ENCODE measurements around the gene DCLK2. TPM values are rescaled to one million over a fixed set of nuclear protein-coding genes. Genes with fewer than 3 reads are reported as not detected.

DCLK2 gene
- total and polyA plus RNA-seq, 2 of the 8 experiments (the other 6 are each of a cell fraction or from before 2014, with no cell fraction given), result 0.32 to 0.37 TPM

DNA sequence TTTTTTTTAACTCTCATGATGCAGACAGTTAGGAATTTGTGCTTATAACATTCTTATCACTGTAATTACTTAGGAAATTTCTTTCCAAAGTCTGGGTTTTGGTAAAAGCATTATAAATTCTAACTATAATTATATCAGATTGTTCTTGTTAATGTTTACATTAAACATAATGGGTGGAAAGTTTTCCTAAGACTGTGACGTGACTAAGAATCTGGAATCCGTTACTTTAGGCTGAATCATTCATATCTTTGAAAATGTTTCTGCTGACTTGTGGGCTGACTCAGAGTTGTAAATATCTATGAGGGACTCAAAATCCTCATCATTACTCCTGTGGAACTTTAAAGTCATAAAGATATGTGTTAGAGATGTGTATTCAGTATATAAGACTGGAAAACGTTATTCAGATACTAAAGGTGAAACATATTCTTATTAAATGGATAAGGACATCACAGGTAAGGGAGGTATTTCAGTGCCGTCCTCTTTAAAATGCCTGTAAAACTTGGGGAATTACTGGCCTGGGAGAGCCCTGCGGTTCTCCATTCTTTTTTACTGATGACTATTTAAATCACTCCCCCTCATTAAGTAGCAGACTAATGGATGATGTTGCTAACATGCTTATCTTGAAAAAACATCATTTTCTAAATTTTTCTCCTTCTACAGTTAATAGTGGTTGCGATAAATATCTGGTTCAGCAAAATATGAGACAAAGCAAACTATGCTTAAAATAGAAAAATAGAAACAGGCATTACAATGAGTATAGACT, 159.0 kb downstream of the DCLK2 start:
- no peak overlapping the region for H3K4ac ChIP-seq (replicated peaks; ENCODE audit: insufficient read length, low read depth, low read length)
- no peak overlapping the region for H2BK12ac ChIP-seq (ENCODE audit: low read depth, low read length)
- H2BK20ac ChIP-seq (ENCODE audit: low read length), result no peak overlapping the region
- H3K23ac ChIP-seq (ENCODE audit: insufficient read length), result no peak overlapping the region
- H4K20me1 ChIP-seq (replicated peaks in 1 of 2; ENCODE audit: control insufficient read depth in 1 of 2, insufficient read depth in 2 of 2, low read length in 2 of 2), result no peaks in the 10 kb centered on the region
- ChIA-PET CTCF (ENCODE audit: partially characterized antibody) (no interaction called here), POLR2A (ENCODE audit: partially characterized antibody) (no interaction called here)
- no peak overlapping the region for H3K27ac ChIP-seq (ENCODE audit: low read depth, low read length)
- WGBS, 2 experiments (ENCODE audit: extremely low coverage in 1 of 2, insufficient coverage in 1 of 2, insufficient read length in 1 of 2, insufficient replicate concordance in 2 of 2, low coverage in 1 of 2, low lambda C conversion rate in 2 of 2, missing lambda C conversion rate in 1 of 2), result 83% methylated on average over 6 of the region's 6 CpGs; no CpG with 5 or more reads in 1 of the 2 experiments
- H2BK15ac ChIP-seq (ENCODE audit: low read length), result no peak overlapping the region
- no peaks in the 10 kb centered on the region for H3K79me2 ChIP-seq (ENCODE audit: control insufficient read depth in 1 of 2, insufficient read depth in 2 of 2, low read length in 2 of 2)
- H2AK5ac ChIP-seq (ENCODE audit: low read depth, low read length), result no peak overlapping the region
- H2BK5ac ChIP-seq (ENCODE audit: low read depth, low read length), result no peak overlapping the region
- H4K91ac ChIP-seq (replicated peaks; ENCODE audit: insufficient read length, low read length), result no peak overlapping the region
- TF ChIP-seq EP300 (IDR thresholded peaks at IDR 0.05; ENCODE audit: borderline replicate concordance in 1 of 2, low read depth in 2 of 2, low read length in 2 of 2) (no peak), SIX5 (IDR thresholded peaks at IDR 0.05; ENCODE audit: low read depth, low read length) (no peak), CREB1 (IDR thresholded peaks at IDR 0.05) (no peak), BCL11A (IDR thresholded peaks at IDR 0.05; ENCODE audit: low read depth in 2 of 2, low read length in 2 of 2) (no peak), CBX5 (IDR thresholded peaks at IDR 0.05; ENCODE audit: low read depth, low read length) (no peak), RAD21 (IDR thresholded peaks at IDR 0.05 in 1 of 2, conservative IDR thresholded peaks at IDR 0.05 in 1 of 2; ENCODE audit: low read depth in 2 of 2, low read length in 2 of 2) (no peak)
- TF ChIP-seq, protein P1, sequence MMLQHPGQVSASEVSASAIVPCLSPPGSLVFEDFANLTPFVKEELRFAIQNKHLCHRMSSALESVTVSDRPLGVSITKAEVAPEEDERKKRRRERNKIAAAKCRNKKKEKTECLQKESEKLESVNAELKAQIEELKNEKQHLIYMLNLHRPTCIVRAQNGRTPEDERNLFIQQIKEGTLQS (IDR thresholded peaks at IDR 0.05; ENCODE audit: insufficient read depth, low read depth, low read length), result no peak
- TF ChIP-seq, protein P2, sequence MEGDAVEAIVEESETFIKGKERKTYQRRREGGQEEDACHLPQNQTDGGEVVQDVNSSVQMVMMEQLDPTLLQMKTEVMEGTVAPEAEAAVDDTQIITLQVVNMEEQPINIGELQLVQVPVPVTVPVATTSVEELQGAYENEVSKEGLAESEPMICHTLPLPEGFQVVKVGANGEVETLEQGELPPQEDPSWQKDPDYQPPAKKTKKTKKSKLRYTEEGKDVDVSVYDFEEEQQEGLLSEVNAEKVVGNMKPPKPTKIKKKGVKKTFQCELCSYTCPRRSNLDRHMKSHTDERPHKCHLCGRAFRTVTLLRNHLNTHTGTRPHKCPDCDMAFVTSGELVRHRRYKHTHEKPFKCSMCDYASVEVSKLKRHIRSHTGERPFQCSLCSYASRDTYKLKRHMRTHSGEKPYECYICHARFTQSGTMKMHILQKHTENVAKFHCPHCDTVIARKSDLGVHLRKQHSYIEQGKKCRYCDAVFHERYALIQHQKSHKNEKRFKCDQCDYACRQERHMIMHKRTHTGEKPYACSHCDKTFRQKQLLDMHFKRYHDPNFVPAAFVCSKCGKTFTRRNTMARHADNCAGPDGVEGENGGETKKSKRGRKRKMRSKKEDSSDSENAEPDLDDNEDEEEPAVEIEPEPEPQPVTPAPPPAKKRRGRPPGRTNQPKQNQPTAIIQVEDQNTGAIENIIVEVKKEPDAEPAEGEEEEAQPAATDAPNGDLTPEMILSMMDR (IDR thresholded peaks at IDR 0.05; ENCODE audit: control extremely low read depth in 1 of 3, insufficient read depth in 1 of 3, low read depth in 1 of 3, low read length in 3 of 3), result no peak
- no peak overlapping the region for H3K4me2 ChIP-seq (ENCODE audit: insufficient read depth in 1 of 2, low read depth in 2 of 2, low read length in 2 of 2)
- no peak overlapping the region for H2AFZ ChIP-seq (ENCODE audit: low read length)
- H3K36me3 ChIP-seq (ENCODE audit: control insufficient read depth in 2 of 4, insufficient read depth in 4 of 4, low read length in 3 of 4), result no peaks in the 10 kb centered on the region
- H4K5ac ChIP-seq (ENCODE audit: insufficient read length, low read depth, low read length), result no peak overlapping the region
- H3K14ac ChIP-seq (ENCODE audit: insufficient read length), result no peak overlapping the region
- no peak for DNase-seq (ENCODE audit: low read depth in 1 of 2, low spot score in 2 of 2)
- no peaks in the 10 kb centered on the region for H3K79me1 ChIP-seq (ENCODE audit: low read depth, low read length)
- H3K9me3 ChIP-seq (ENCODE audit: insufficient read depth in 2 of 2, low read depth in 1 of 2, low read length in 1 of 2), result no peaks in the 10 kb centered on the region
- no peak overlapping the region for H4K8ac ChIP-seq (ENCODE audit: extremely low read depth, insufficient read depth, low read length)
- H3K23me2 ChIP-seq (ENCODE audit: low read depth, low read length), result no peaks in the 10 kb centered on the region
- no peak overlapping the region for H3K4me3 ChIP-seq (ENCODE audit: extremely low read depth in 1 of 4, insufficient read depth in 2 of 4, low read depth in 3 of 4, low read length in 4 of 4)
- H3K4me1 ChIP-seq (replicated peaks in 1 of 4; ENCODE audit: control insufficient read depth in 3 of 4, insufficient read depth in 4 of 4, low read length in 3 of 4), result peaks cover 0 to 4% (median 2%) of the 10 kb centered on the region in 4 experiments; a peak in 3 of 7 replicates
- FAIRE-seq, result no peak
- H3K18ac ChIP-seq (ENCODE audit: extremely low read depth, low read length), result no peak overlapping the region
- H3K9ac ChIP-seq (replicated peaks in 1 of 4; ENCODE audit: extremely low read depth in 1 of 4, low read depth in 3 of 4, low read length in 3 of 4), result no peak overlapping the region
- no peaks in the 10 kb centered on the region for H3K27me3 ChIP-seq (replicated peaks in 1 of 4; ENCODE audit: control insufficient read depth in 3 of 4, extremely low read depth in 1 of 4, insufficient read depth in 3 of 4, low read length in 3 of 4)
- H3K56ac ChIP-seq (replicated peaks; ENCODE audit: insufficient read length, low read depth, low read length), result no peak overlapping the region
- no peak overlapping the region for H2BK120ac ChIP-seq (replicated peaks; ENCODE audit: low read depth, low read length)
